ENCODE measurements around the gene TNNI2. TPM values are rescaled to one million over a fixed set of nuclear protein-coding genes. Genes with fewer than 3 reads are reported as not detected.

The TNNI2 gene
- total RNA-seq, 4 donors from 2014 or later: not detected

DNA sequence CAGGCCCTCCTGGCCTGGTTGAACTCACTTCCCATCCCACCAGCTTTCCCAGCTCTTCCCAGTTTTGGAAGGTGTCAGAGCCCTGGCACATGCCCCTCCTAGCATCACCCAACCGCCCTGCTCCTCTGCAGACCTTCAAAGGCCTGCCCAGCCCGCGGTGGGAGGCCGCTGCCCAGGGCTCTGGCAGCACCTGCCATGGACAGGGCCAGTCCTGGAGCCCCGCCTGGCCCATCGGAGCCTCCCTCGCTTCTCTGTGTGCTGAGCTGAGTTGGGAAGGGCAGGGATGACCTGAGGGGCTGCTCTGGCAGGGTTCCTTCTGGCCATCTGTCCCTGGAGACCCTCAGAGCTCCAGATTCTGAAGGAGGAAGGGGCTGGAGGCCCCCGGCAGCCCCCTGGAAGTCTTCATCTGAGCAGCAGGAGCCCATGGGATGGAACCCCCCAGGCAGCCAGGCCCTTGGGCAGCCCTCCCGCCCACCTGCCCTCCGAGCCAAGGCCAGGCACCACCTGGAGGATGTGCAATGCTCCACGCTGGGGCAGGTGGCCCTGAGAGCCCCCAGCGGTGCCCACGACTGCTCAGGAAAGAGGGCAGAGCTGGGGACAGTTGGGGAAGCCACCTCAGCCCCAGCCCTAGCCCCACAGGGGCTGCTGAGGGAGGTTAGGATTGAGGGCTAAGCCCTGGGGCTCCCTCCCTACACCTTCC lies 17.7 kb downstream of the TNNI2 start:
- H3K27me3 ChIP-seq: no peaks in the 10 kb centered on the region
- 79 to 92% methylated on average over 4 to 12 of the region's 13 CpGs for WGBS, 2 donors
- H3K36me3 ChIP-seq: no peaks in the 10 kb centered on the region
- DNase-seq (ENCODE audit: low spot score in 2 of 2): no peak
- TF ChIP-seq CTCF (IDR thresholded peaks at IDR 0.05) (no peak), POLR2A (IDR thresholded peaks at IDR 0.05) (no peak), EP300 (IDR thresholded peaks at IDR 0.05) (no peak)
- no peaks in the 10 kb centered on the region for H3K9me3 ChIP-seq
- no peak overlapping the region for H3K27ac ChIP-seq
- H3K4me1 ChIP-seq: peaks cover 0 to 18% (median 2%) of the 10 kb centered on the region in 4 donors
- no peak overlapping the region for H3K4me3 ChIP-seq

- H3K27me3 ChIP-seq: no peaks in the 10 kb centered on the region
- TF ChIP-seq EP300 (IDR thresholded peaks at IDR 0.05): no peak
- TF ChIP-seq CTCF (IDR thresholded peaks at IDR 0.05): no peak
- TF ChIP-seq POLR2A (IDR thresholded peaks at IDR 0.05): no peak
- no peaks in the 10 kb centered on the region for H3K36me3 ChIP-seq
- DNase-seq (ENCODE audit: low spot score in 2 of 2): no peak
- H3K9me3 ChIP-seq: no peaks in the 10 kb centered on the region
- H3K4me1 ChIP-seq: peaks cover 0 to 12% (median 2%) of the 10 kb centered on the region in 4 donors
- WGBS, 2 donors: 87 to 89% methylated on average over 10 to 11 of the region's 11 CpGs
- no peak overlapping the region for H3K27ac ChIP-seq
- no peak overlapping the region for H3K4me3 ChIP-seq
Measured at GRCh38 chr11:1857064-1857463, 18.3 kb downstream of the TNNI2 start.

DNA sequence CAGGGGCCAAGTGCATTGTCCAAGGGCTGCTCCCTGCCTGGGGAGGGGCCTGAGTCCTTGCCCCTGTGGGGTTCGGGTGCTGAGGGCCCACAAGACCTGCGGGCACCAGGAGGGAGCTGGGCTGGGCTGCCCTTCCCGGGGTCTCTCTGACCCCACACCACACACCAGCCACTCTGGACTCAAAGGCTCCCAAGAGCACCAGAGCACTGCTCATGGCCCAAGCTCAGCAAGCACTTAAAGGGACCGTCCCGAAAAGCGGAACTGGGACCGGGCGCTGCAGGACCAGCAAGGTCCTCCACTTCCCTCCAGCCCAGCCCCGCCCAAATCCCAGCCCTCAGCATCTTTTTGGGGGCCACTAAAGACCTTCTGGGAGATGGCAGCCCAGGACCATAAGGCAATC lies 19.4 kb downstream of the TNNI2 start:
- no peaks in the 10 kb centered on the region for H3K9me3 ChIP-seq
- no peak overlapping the region for H3K27ac ChIP-seq
- no peak overlapping the region for H3K4me3 ChIP-seq
- 69 to 84% methylated on average over 7 to 9 of the region's 9 CpGs for WGBS, 2 donors
- H3K4me1 ChIP-seq: peaks cover 0 to 13% (median 7%) of the 10 kb centered on the region in 4 donors
- TF ChIP-seq CTCF (IDR thresholded peaks at IDR 0.05) (no peak), POLR2A (IDR thresholded peaks at IDR 0.05) (no peak), EP300 (IDR thresholded peaks at IDR 0.05) (no peak)
- no peak for DNase-seq (ENCODE audit: low spot score in 2 of 2)
- no peaks in the 10 kb centered on the region for H3K36me3 ChIP-seq
- H3K27me3 ChIP-seq: no peaks in the 10 kb centered on the region

DNA sequence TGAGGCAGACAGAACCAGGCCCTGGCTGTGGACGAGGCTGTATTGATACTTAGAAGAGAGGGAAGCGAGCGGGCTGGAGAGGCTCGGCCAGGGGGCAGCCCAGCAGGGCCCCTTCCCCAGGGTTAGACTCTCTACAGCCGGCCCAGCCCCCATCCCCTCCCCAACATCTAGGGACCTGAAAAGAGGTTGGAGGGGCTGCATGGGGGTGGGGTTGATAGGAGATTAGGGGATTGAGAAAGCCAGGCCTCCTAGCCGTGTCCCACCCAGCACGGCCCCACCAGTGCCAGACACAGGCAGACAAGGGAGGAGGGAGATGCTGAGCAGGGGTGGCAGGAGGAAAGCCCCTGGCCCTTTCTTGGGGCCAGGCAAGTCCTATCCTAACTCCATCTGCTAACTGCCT lies 19.8 kb downstream of the TNNI2 start:
- TF ChIP-seq POLR2A (IDR thresholded peaks at IDR 0.05) (no peak), EP300 (IDR thresholded peaks at IDR 0.05) (no peak), CTCF (IDR thresholded peaks at IDR 0.05) (no peak)

GRCh38 chr11:1859004-1859403 lies 20.2 kb downstream of the TNNI2 start:
- Histone ChIP-seq H3K27ac (no peak overlapping the region), H3K27me3 (no peaks in the 10 kb centered on the region), H3K4me3 (no peak overlapping the region), H3K4me1 (peaks cover 0 to 22% (median 16%) of the 10 kb centered on the region in 4 donors), H3K36me3 (no peaks in the 10 kb centered on the region), H3K9me3 (no peaks in the 10 kb centered on the region)
- TF ChIP-seq POLR2A (IDR thresholded peaks at IDR 0.05): no peak
- DNase-seq (ENCODE audit: low spot score in 2 of 2): no peak
- WGBS, 2 donors: 60 to 84% methylated on average over 2 to 4 of the region's 4 CpGs

More for the DNA sequence above, 19.8 kb downstream of the TNNI2 start:
- H3K4me1 ChIP-seq: peaks cover 0 to 18% (median 11%) of the 10 kb centered on the region in 4 donors
- no peaks in the 10 kb centered on the region for H3K27me3 ChIP-seq
- no peaks in the 10 kb centered on the region for H3K9me3 ChIP-seq
- no peak for DNase-seq (ENCODE audit: low spot score in 2 of 2)
- no peak overlapping the region for H3K4me3 ChIP-seq
- H3K36me3 ChIP-seq: no peaks in the 10 kb centered on the region
- H3K27ac ChIP-seq: no peak overlapping the region
- 71 to 82% methylated on average over 7 of the region's 7 CpGs for WGBS, 2 donors
